Retina (tissue), 1 donor: ENCODE data around the gene DMRTB1.

Source experiments
- DNase-seq: peaks from one replicate; pipeline ENCODE4 v3.0.0-alpha.2; 2016

Gene DMRTB1

DNA sequence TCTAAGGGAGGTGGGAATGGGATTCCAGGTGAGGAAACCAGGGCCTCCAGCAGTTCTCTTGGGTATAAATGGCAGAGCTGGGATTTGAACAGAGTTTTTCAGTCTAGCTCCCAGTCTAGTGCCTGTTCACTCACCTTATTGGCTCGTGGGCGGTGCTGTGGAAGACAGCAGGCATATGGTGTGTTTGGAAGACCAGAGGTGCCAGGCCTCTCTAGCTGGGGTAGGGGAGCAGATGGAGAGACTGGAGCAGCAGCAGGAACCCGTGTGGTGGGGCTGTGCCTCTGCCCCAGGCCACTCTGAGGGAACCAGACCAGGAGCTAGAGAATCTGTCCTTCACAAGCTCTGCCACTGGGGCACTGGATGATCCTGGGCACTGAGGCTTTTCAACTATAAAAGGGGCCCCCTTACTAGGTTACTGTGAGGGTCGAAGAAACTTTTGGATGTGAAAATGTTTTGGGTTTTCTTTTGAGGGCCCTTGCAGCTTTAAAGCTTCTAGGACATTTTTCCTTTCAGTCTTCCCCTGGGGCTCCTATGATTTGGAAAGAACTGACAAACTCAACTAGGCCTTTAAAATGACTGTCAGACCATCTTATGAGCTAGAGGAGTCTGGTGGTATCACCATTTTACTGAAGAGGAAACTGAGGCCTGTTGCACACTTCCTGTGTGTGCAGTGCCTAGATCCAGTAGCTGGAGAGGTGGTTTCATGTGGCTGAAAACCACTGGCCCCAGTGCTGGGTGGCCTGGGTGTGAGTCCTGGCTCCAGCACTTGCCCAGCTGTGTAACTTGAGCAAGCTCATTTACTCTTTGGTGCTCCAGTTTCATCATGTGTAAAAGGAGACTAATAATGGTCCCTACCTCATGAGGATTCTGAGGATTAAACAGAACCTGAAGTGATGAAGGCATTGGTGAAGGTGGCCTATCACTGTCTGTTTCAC, 6.1 kb downstream of the DMRTB1 start:
- no peak for DNase-seq

DNA sequence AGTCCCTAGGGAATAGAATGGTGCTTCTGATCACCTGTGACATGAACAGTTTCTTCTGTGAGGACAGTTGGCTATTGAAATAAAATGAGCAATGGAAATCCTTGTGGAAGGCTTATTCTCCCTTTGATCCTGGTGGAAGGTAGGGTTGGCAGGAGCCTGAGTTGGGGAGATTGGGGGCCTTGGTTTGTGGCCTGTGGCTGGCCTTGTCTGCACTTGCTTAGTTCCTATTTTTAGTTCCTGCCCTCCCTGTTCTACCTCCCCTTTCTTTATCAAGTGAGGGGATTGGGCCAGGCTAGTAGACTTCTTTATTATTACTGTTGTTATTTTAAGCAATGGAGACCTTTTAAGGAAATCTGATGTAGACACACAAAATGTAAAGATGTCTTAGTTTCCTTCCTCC, 8.2 kb downstream of the DMRTB1 start:
- no peak for DNase-seq

DNA sequence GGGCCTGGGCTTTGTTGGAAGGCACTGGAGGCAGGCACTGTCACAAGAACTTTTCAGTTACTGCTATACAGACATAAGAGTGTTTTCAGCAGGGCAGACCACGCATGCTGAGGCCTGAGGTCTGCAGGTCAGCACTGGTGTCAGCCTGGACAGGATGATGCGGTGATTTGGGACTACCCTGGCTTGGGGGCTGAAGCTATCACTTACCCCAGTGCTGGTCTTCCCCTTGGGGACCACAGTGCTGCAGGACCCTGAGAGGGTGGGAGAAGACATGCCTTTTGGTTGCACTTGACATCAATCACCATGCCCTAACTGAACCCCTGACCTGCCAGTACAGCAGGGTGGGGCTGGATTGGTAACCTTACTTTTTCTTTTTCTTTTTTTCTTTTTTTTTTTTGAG, 9.2 kb downstream of the DMRTB1 start:
- no peak for DNase-seq

DNA sequence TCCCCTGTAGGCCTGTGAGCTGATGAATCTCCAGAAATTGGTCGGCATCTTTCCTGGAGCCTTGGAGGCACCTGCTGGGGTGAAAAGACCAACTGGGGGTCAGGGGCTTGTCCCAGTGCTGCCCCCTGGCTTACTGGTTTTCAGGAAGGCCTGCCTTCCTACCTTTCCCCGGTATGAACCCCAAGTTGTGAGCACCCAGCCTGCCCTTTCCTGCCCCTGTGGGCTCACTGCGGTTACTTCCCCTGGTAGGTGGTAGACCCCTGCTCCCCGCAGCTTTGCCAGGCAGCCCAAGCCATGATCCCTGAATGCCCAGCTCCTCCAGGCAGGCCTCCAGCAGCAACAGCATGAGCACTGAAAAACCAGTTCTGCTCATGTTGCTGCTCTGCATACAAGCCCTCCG, 10.2 kb downstream of the DMRTB1 start:
- no peak for DNase-seq

DNA sequence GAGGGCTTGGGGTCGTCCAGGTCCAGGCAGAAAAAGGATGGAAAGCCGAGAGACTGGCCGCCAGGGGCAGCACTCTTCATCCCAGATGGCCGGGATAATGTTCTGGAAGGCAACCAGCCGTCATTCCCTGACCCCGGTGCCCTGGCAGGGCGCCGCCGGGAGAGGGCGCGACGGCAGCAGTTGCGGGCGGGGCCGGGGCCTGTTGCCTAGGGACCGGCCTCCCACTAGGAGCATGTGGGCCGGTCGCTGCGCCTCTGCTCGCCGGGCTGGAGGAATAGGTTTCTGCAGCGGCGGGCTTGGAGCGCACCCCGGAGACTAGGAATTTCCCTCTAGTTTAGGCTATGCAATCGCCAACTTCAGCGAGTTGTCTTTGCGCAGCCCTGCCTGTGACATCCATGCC, 11.0 kb downstream of the DMRTB1 start:
- DNase-seq: peak; percentile 91

DNA sequence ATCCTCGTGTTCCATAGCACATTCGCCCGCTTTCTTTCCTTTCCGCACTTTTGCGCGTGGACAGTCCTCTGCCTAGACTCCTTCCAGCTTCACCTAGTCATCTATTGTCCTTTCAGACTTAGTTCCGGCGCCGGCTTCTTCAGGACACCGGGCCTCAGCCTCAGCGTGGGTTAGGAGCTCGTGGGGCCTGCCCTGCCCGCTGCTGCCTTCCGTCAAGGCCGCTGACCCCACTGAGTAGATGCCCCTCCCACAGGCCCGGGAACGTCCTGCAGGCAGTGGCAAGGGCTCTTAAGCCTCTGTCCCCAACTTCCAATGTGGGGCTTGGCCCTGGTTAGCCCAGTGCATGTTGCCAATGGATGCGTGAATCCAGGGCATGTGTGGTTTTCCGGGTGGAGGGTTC, 11.4 kb downstream of the DMRTB1 start:
- DNase-seq: no peak

DNA sequence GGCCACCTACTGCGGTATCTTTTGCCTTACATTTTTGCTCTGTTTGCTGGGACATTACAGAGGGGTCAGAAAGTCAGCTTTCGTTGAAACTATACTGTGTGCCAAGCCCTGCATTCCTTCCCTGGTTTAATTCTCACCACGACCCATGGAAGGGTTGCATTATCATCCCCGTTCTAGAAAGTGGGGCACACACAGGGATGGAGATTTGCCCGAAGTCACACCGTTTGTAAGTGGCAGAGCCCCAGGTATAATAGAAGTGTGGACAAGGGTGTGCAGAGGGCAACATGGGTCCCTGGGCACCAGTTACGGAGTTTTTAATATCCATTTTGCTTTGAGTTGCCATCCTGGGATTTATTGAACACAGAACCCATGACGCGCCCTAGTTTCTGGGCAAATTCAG, 11.8 kb downstream of the DMRTB1 start:
- DNase-seq: no peak

DNA sequence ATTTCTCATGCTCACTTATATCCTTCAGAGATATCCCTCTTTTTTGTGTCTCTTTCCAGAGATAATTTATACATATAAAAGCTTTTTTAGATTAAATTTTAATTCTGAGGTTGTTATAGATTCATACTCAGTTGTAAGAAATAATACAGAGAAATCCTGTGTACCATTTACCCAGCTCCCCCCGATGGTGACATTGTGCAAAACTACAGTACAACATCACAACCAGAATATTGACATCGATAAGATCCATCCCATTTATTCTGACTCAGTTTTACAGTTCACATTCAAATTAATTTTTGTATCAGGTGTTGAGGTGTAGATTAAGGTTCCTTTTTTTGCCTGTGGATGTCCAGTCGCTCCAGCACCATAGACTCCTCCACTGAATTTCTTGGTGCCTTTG, 14.3 kb downstream of the DMRTB1 start:
- DNase-seq: no peak

DNA sequence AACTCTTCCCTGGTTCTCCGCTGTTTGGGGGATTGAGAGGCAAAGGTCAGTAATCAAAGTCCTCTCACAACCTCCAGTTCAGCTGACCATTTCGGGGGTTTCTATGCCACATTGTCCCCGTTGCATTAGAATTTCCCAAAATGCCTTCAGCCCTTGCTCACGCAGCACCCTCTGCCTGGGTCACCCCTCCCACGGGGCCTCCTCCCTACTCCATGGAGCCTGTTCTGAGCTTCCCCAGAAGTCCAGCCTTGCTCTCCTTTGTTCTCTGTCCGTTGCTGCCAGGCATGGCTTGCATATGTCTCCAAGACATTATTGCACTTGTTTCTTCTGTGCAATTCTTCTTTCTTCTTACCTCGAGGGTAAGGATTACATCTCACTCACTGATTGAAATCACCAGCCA, 16.5 kb downstream of the DMRTB1 start:
- DNase-seq: no peak

DNA sequence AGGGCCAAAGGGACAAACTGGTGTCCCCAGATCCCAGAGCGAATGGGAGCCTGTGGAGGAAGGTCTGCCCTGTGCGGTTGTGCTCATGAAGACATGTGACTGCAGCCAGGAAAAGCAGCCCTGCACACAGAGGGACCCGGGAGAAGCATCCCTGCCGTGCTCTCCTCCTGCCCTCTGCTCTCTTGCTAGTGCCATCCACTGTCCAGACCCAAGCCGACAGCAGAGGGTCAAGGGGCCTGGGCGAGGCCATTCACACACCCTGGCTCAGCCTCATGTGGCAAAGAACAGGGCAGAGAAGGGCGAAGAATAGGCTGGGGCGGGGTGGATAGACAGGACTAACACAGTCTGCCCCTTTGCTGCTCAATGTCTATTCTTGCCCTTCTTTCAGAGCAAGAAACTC, 17.4 kb downstream of the DMRTB1 start:
- DNase-seq: no peak

DNA sequence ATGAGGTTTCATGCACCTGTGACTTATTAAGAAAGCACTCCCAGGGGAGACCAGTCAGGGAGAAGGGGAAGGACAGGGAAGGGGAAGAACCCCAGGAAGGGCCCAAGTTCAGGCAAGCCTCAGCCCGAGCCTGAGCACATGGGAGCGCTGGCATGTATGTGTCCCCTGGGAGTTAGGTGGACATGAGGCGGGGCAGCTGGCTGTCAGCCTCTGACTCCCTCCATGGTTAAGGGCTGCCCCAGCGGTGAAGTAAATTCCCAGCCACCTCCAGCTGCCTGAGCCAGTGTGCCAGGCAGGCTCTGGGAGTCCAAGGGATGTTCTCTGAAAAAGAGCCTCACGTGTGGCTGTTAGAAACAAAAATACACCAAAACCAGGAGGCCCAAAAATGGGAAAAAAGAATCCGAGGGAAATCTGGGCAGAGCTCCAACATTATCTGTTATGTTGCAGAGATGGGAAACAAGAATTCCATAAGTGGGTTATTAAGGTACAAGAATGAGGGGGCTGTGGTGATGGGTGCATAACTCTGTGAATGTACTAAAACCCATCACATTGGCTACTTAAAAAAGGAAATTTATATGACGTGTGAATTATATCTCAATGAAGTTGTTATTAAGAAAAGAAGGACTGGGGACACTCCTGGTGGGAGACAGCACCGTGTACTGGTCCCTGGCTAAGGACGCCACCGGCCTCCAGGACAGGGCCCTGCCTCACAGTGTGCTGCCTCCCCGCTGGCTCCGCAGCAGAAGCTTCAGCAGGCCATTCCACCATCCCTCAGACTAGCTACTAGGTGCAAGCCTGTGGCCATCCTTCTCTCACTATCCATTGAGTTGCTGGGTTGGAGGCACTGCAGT, 18.7 kb downstream of the DMRTB1 start:
- DNase-seq: no peak

DNA sequence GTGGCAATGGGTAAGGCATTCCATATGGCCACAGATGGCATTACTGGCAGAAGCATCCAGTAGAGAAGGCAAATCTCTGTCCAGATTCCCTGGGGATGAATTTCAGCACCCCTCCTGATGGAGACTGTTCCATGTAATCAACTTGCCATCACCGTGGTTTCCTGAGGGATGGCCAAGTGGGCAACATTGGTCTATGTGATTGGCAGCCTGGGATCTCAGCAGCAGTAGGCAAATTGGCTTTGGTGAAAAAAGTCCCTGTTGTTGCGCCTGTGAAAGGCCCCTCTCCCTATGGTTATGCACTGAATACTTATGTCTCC, 19.3 kb downstream of the DMRTB1 start:
- DNase-seq: no peak

DNA sequence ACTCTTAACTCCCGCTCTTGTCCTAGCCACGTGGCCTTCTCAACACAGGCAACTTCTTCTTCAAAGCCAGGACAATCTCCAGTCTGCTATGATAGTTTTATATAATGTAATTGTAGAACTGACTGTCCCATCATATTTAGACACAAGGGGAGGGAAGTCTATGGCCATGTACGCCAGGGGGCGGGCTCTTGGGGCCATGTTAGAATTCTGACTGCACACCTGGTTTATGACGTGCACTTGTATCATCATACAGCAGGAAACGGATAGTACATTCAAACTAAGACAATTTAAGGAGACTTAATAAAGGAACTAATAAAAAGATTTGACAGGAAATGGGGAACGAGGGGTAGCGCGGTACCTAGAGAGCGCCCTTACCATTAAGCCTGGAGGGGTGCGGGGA, 21.5 kb downstream of the DMRTB1 start:
- DNase-seq: no peak

DNA sequence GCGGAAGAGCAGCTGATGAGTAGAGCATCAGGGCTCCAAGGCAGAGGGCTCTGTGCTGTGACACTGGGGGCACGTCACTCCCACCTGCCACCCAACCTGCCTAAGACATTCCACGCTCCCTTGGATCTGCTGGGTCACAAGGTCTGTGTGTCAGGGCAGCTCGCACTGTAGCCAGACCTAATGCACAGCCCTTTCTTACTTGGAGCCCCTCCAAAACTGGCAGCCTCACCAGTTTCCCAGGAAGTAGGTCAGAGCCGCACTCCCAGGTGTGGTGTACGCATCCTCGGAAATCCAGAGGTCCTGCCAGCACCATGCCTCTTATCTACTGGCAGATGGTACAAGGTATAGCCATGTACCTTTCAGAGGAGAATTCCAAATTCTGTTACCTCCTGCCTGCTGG, 22.3 kb downstream of the DMRTB1 start:
- DNase-seq: no peak

DNA sequence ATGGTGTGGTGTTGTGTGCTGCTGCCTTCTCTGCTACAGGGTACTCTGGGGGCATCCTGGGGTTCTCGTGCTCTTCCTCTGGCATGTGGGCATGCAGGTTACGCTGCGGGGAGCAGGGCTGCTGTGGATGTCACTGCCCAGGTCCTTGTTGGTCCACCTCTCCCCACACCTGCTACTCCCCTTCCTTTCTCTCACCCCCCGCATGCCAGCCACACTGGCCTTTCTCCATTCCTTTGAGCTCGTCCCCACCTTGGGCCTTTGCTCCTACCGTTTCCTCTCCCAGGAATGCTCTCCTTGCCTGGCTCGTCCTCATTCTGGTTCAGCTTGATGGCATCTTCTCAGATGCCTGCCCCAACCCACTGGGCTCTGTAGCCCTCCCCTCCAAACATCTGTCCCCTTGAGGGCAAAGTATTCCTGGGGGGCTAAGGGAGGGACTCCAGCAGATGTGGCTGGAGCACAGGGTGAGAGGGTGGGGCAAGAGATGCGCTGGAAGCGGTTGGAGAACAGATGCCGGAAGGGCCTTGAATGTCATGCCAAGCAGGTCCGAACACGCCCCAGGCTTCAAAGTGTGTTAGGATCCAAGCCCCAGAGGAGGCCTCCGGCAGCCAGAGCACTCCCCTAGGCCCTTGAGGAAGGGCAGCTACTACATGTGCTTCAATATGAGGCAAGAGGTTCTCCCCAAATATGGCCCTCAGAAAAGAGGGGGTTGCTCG, 23.4 kb downstream of the DMRTB1 start:
- no peak for DNase-seq

DNA sequence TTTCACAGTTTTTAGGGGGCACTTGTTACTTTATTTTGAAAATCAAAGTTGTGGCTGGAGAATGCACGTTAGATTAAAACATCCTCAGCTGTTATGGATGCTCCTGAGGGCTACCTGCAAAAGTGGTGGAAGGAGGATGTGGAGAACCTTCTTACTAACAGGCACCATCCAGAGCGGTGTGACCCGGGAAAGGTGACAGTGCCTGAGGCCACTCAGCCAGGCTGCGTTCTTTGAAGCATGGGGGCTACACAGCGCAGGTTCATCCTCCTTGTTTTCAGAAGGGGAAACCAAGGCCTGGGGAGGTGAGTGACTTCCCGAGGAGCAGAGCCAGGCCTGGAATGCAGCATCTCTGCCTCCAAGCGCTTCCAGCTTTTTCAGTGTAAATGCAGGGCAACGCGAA, 24.0 kb downstream of the DMRTB1 start:
- no peak for DNase-seq

DNA sequence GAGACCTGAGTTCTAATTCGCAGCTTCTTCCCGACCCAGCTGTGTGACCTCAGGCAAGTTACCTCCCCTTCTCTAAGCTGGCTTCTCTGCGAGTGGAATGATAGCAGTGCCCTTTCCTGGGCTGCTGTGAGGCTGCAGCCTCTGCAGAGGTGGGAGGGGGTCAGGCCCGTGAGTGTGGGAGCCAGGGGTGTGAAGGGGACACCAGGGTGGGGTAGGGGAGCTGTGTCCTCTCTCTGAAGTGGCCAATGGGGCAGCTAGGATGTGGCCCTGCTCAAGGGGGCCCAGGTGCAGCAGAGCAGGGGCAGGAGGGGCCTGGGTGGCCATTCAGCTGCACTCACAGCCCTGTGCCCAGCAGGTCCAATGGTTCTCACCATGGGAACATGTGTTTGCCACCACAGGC, 24.5 kb downstream of the DMRTB1 start:
- no peak for DNase-seq

DNA sequence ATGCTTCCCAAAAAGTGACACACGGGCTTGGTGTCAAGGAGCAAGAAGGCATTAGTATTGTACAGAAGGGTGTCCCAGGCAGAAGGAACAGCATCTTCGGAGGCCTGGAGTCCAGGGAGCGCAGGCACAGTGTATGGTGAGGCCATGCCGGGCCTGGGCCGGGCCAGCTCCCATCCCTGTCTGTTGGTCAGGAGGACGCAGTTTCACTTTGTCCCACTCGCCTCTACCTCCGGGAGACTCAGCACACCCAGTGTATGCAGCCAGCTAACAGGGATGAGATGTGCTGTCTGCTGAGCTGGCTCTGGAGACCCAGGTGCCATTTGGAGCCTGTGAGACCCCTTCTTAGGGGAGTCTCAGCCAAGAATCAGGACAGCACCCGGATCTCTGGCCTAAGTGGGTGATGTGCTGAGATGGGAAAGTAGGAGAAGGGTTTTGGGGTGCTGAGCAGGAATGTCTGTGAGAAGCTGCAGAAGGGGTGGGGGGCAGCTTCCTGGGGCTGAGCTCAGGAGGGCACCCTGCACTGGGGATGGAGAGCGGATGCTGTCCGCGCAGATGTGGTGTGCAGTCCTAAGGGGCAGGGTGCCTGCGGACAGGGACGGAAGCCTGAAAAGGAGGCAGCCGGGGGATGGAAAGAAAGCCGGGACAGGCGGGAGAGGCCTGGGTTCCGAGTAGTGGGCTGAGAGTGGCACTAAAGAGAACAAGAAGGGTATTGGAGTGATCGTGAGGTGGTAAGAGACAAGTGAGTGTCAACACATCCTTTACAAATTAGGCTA, 25.7 kb downstream of the DMRTB1 start:
- DNase-seq: no peak

DNA sequence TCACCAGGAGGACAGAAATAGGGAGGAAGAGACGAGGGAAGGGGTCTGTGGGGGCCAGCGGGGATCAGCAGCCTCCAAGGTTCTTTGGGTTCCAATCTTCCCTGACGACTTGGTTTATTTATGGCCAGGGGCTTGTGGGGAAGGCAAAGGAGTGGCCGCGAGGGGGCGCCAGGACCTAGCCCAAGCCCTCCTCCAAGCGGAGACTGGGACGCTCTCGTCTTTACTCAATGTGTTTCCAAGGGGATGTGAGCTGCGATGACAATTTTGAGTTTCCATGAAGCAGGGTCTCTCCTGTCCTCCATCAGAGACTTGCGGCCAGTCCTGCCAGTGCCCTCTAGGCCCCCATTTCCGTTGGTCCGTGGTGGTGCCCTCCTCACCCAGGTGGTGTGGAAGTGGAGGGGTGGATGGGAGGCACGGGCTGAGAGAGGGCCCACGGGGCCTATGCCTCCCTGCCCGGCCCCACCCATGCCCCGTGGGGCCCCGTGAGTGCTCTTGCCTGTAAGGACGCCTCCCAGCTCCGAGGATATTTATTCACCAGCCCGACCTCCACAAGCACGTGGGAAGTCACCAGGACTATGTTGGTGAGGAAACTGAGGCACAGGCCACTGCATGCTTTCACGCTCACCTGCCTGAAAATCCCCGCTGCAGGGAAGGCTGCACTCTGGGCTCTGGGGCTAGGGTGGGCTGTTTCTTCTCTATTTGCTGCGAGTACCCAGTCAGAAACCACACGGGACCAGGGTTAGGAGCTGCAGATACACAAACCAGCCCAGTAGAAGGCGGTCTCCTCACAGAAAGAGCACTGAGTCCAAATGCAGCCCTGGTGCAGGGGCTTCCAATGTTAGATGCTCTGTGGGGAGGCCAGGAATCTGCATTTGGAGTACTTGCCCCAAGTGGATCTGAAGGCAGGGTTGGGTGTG, 26.5 kb downstream of the DMRTB1 start:
- peak; percentile 93 for DNase-seq

DNA sequence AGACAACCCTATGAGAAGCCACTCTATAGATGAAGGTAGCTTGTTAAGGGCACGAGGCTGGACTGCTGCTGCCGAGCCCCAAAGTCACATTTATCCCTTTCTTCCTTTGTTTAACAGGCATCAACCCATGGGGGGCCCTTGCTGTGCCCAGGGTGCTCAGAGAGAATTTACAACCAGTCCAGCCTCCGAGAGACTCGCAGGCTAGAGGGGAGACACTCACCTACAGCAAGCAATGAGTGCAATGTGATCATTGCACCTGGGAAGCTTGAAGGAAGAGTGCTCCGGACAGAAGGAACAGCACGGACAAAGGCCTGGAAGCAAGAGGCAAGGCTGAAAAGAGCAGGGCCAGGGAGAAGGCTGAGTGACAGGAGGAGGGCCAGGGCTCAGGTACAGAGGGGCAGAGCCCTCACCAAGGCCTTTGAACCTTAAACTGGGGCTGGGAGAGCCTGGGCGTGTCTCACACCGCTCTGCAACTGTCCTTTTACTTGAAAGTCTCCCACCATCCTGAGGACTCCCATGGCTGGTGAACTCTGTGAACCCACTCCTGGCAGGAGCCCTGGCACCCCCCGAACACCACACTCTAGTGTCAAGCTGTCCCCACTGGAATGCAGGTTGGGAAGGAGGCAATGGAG, 27.3 kb downstream of the DMRTB1 start:
- DNase-seq: no peak

DNA sequence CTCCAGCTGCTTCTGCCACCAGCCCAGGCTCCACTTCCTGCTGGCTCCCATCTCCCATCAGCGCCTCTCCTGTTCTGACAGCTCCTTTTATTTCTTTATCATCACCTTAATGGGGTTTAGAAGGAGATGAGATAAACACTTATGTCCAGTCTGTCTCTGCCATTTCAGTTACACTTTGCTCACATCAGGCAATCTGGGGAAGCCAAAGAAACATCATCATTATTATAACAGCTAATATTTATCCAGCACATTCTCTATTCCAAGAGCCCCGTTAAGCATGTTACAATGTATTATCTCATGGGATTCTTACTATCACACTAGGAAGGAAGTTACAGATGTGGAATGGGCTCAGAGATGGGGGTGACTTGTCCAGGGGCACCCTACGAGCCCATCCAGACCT, 31.2 kb downstream of the DMRTB1 start:
- DNase-seq: no peak
